C4-2B (cell line): ENCODE results near the gene SECTM1.

Experiments used
- CTCF ChIP-seq: fragments of 450-650 bp; conservative IDR thresholded peaks from 2 replicates; pipeline ENCODE4 v1.5.1; 2017; ENCODE audit warnings: mild to moderate bottlenecking
- ZFX ChIP-seq: fragments of 450-650 bp; IDR thresholded peaks from 2 replicates; pipeline ENCODE4 v1.6.1; 2017

GRCh38 chr17:82296511-82297279, 36.9 kb downstream of the SECTM1 start:
- no peak for TF ChIP-seq CTCF
- TF ChIP-seq ZFX, result no peak
